Measurements from ENCODE around the gene ALG12. TPM values are rescaled to one million over a fixed set of nuclear protein-coding genes. Genes with fewer than 3 reads are reported as not detected.

The ALG12 gene
- total RNA-seq, 1 donor from 2014 or later: 23.2 TPM

DNA sequence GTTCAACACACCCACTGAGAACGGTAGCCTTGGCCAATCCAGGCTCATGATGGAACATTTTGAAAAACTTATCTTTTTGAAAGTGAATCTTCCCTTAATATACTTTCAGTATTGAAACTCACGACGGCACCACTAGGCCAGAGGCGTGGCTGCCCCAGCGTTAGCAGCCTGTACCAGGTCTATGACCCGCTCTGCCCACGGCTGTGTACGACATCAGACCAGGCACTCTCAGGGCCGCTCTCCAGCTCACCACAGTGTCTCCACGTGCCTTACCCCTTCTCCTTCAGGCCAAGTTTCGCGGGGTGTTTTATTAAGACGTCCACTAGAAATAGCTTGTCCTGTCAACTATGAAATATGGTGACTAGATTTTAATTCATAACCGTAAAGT lies 31.2 kb downstream of the ALG12 start:
- peaks cover 71% of the 10 kb centered on the region for H3K36me3 Mint-ChIP-seq (ENCODE audit: low read depth, unreplicated experiment)
- H3K27me3 Mint-ChIP-seq (ENCODE audit: unreplicated experiment): peaks cover 4% of the 10 kb centered on the region
- H3K27ac Mint-ChIP-seq (ENCODE audit: unreplicated experiment): no peak overlapping the region
- H3K4me3 Mint-ChIP-seq (ENCODE audit: unreplicated experiment): peak overlapping the region; percentile 82
- H3K4me1 Mint-ChIP-seq (ENCODE audit: unreplicated experiment): no peaks in the 10 kb centered on the region
- no peak for TF ChIP-seq CTCF (IDR thresholded peaks at IDR 0.05; ENCODE audit: unreplicated experiment)
- H3K9me3 Mint-ChIP-seq (ENCODE audit: unreplicated experiment): no peaks in the 10 kb centered on the region
- no peak for DNase-seq (ENCODE audit: low spot score)

DNA sequence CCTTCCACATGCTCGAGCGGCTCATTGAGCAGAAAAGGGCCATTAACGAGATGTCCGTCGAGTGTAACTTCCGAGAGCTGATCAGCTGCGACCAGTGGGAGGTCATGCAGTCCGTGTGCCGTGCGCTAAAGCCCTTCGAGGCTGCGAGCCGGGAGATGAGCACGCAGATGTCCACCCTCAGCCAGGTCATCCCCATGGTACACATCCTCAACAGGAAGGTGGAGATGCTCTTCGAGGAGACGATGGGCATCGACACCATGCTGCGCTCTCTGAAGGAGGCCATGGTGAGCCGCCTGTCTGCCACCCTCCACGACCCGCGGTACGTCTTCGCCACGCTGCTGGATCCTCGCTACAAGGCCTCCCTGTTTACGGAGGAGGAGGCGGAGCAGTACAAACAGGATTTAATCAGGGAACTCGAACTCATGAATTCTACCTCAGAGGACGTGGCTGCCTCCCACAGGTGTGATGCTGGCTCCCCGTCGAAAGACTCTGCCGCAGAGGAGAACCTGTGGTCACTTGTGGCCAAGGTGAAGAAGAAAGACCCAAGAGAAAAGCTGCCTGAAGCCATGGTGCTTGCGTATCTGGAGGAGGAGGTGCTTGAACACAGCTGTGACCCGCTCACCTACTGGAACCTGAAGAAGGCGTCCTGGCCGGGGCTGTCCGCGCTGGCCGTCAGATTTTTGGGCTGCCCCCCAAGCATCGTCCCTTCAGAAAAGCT lies 31.7 kb downstream of the ALG12 start:
- DNase-seq (ENCODE audit: low spot score): no peak
- peaks cover 69% of the 10 kb centered on the region for H3K36me3 Mint-ChIP-seq (ENCODE audit: low read depth, unreplicated experiment)
- peaks cover 4% of the 10 kb centered on the region for H3K27me3 Mint-ChIP-seq (ENCODE audit: unreplicated experiment)
- no peak for TF ChIP-seq CTCF (IDR thresholded peaks at IDR 0.05; ENCODE audit: unreplicated experiment)
- H3K27ac Mint-ChIP-seq (ENCODE audit: unreplicated experiment): no peak overlapping the region
- H3K4me3 Mint-ChIP-seq (ENCODE audit: unreplicated experiment): peak overlapping the region; percentile 56
- H3K9me3 Mint-ChIP-seq (ENCODE audit: unreplicated experiment): no peaks in the 10 kb centered on the region
- no peaks in the 10 kb centered on the region for H3K4me1 Mint-ChIP-seq (ENCODE audit: unreplicated experiment)

DNA sequence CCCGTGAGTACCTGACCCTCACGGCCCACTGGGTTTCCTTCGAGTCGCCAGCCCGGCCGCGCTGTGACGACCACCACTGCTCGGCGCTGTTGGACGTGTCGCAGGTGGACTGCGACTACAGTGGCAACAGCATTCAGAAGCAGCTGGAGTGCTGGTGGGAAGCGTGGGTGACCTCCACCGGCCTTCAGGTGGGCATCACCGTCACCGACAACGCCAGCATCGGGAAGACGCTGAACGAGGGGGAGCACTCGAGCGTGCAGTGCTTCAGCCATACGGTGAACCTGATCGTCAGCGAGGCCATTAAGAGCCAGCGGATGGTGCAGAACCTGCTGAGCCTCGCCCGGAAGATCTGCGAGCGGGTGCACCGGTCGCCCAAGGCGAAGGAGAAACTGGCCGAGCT lies 32.4 kb downstream of the ALG12 start:
- H3K9me3 Mint-ChIP-seq (ENCODE audit: unreplicated experiment): no peaks in the 10 kb centered on the region

GRCh38 chr22:49885281-49885680 lies 33.0 kb downstream of the ALG12 start:
- TF ChIP-seq CTCF (IDR thresholded peaks at IDR 0.05; ENCODE audit: unreplicated experiment): no peak
- Mint-ChIP-seq H3K27ac (ENCODE audit: unreplicated experiment) (no peak overlapping the region), H3K36me3 (ENCODE audit: low read depth, unreplicated experiment) (peaks cover 60% of the 10 kb centered on the region), H3K27me3 (ENCODE audit: unreplicated experiment) (peaks cover 4% of the 10 kb centered on the region), H3K4me3 (ENCODE audit: unreplicated experiment) (no peak overlapping the region), H3K9me3 (ENCODE audit: unreplicated experiment) (no peaks in the 10 kb centered on the region), H3K4me1 (ENCODE audit: unreplicated experiment) (peaks cover 2% of the 10 kb centered on the region)
- DNase-seq (ENCODE audit: low spot score): no peak

More for the DNA sequence above, 32.4 kb downstream of the ALG12 start:
- TF ChIP-seq CTCF (IDR thresholded peaks at IDR 0.05; ENCODE audit: unreplicated experiment): no peak
- Mint-ChIP-seq H3K27ac (ENCODE audit: unreplicated experiment) (no peak overlapping the region), H3K4me1 (ENCODE audit: unreplicated experiment) (no peaks in the 10 kb centered on the region), H3K36me3 (ENCODE audit: low read depth, unreplicated experiment) (peaks cover 63% of the 10 kb centered on the region), H3K4me3 (ENCODE audit: unreplicated experiment) (no peak overlapping the region), H3K27me3 (ENCODE audit: unreplicated experiment) (peaks cover 4% of the 10 kb centered on the region)
- DNase-seq (ENCODE audit: low spot score): no peak

DNA sequence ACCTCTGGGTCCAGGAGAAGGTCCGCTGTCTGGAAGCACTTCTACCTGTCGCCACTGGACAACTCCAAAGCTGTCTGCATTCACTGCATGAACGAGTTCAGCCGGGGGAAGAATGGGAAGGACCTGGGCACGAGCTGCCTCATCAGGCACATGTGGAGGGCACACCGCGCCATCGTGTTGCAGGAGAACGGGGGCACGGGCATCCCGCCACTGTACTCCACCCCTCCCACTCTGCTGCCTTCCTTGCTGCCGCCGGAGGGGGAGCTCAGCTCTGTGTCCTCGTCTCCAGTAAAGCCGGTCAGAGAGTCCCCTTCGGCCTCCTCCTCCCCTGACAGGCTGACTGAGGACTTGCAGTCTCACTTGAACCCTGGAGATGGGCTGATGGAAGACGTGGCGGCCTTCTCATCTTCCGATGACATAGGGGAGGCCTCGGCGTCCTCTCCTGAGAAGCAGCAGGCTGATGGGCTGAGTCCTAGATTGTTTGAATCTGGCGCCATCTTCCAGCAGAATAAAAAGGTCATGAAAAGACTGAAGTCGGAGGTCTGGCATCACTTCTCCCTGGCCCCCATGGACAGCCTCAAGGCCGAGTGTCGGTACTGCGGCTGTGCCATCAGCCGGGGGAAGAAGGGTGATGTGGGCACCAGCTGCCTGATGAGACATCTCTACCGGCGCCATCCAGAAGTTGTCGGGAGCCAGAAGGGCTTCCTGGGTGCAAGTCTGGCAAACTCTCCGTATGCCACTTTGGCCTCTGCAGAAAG lies 33.6 kb downstream of the ALG12 start:
- TF ChIP-seq CTCF (IDR thresholded peaks at IDR 0.05; ENCODE audit: unreplicated experiment): no peak
- Mint-ChIP-seq H3K4me3 (ENCODE audit: unreplicated experiment) (no peak overlapping the region), H3K9me3 (ENCODE audit: unreplicated experiment) (no peaks in the 10 kb centered on the region), H3K36me3 (ENCODE audit: low read depth, unreplicated experiment) (peaks cover 54% of the 10 kb centered on the region), H3K27me3 (ENCODE audit: unreplicated experiment) (peaks cover 4% of the 10 kb centered on the region), H3K4me1 (ENCODE audit: unreplicated experiment) (peaks cover 7% of the 10 kb centered on the region), H3K27ac (ENCODE audit: unreplicated experiment) (no peak overlapping the region)
- DNase-seq (ENCODE audit: low spot score): no peak
